IPS-18a (cell line): ENCODE results near the gene SPIRE1.

Experiments
- H3K27ac ChIP-seq: one replicate; pipeline ENCODE4 v1.5.1; 2013; ENCODE audit warnings: low read length
- H3K27me3 ChIP-seq: one replicate; pipeline ENCODE4 v1.6.1; 2013; ENCODE audit warnings: mild to moderate bottlenecking, low read length; ENCODE audit not compliant: control insufficient read depth, insufficient read depth
- H3K36me3 ChIP-seq: one replicate; pipeline ENCODE4 v1.6.1; 2013; ENCODE audit warnings: low read depth, low read length; ENCODE audit not compliant: control insufficient read depth
- H3K4me1 ChIP-seq: one replicate; pipeline ENCODE4 v1.6.1; 2013; ENCODE audit warnings: low read depth, low read length; ENCODE audit not compliant: control insufficient read depth
- H3K4me3 ChIP-seq: one replicate; pipeline ENCODE4 v1.5.1; 2013; ENCODE audit warnings: low read length
- H3K9ac ChIP-seq: one replicate; pipeline ENCODE4 v1.6.1; 2013; ENCODE audit warnings: mild to moderate bottlenecking, low read length, moderate library complexity
- H3K9me3 ChIP-seq: one replicate; pipeline ENCODE4 v1.6.1; 2013; ENCODE audit warnings: low read depth, low read length; ENCODE audit not compliant: control insufficient read depth

Gene SPIRE1

DNA sequence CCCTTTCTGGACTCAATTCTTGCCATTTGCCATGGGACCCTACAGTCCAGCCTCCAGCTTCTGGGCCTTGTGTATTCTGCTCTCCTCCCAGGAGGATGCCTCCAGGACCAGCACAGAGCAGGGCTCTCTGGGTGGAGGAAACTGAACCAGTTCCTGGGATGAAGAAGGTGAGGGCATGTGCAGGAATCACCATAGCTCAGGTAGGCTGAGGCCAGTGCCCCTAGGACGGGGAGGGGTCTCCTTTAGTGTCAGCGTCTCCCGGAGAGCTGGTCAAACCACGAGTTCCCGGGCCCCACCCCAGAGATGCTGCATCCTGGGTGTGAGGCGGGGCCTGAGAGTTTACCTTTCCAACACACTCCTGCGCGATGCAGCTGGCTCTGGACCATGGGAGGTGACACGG is 256.0 kb downstream of the SPIRE1 start:
- Histone ChIP-seq H3K4me3 (no peak overlapping the region), H3K9me3 (no peaks in the 10 kb centered on the region), H3K36me3 (no peaks in the 10 kb centered on the region), H3K9ac (no peak overlapping the region), H3K4me1 (no peaks in the 10 kb centered on the region), H3K27ac (no peak overlapping the region), H3K27me3 (peaks cover 23% of the 10 kb centered on the region)

DNA sequence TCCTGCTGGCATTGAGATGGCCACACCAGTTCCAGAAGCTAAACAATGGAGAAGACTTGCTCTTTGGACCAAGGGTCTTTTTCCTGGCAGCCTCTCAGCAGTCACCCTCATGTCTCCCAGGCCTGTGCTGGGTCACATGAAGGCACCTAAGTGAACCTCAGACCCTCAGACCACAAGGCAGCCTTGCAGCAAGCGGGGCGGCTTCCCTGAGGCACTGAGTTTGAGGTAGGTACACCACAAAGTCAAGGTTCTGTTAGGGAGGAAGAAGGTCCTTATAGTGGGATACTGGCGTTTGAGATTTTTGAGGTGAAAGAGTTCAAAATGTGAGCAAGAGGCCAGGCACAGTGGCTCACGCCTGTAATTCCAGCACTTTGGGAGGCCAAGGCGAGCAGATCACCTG is 258.7 kb downstream of the SPIRE1 start:
- no peaks in the 10 kb centered on the region for H3K27me3 ChIP-seq
- no peaks in the 10 kb centered on the region for H3K9me3 ChIP-seq
- H3K9ac ChIP-seq, result no peak overlapping the region
- H3K36me3 ChIP-seq, result no peaks in the 10 kb centered on the region
- no peaks in the 10 kb centered on the region for H3K4me1 ChIP-seq
- H3K4me3 ChIP-seq, result no peak overlapping the region
- H3K27ac ChIP-seq, result no peak overlapping the region

DNA sequence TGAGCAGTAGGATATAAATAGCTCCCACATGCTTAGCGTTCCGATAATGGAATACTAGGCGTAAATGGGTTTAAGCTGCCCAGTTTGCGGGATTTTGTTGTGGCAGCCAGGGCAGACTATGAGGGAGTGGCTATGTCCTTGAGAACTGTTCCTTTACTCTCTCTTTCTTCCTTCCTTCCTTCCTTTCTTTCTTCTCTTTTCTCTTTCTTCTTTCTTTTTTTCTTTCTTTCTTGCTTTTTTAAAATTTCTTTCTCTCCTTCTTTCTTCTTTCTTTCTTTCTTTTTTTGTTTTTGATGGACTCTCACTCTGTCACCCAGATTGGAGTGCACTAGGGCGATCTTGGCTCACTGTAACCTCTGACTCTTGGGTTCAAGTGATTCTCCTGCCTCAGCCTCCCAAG is 259.3 kb downstream of the SPIRE1 start:
- no peak overlapping the region for H3K4me3 ChIP-seq
- no peaks in the 10 kb centered on the region for H3K36me3 ChIP-seq
- no peak overlapping the region for H3K9ac ChIP-seq
- H3K9me3 ChIP-seq, result no peaks in the 10 kb centered on the region
- no peaks in the 10 kb centered on the region for H3K4me1 ChIP-seq
- no peaks in the 10 kb centered on the region for H3K27me3 ChIP-seq
- no peak overlapping the region for H3K27ac ChIP-seq

DNA sequence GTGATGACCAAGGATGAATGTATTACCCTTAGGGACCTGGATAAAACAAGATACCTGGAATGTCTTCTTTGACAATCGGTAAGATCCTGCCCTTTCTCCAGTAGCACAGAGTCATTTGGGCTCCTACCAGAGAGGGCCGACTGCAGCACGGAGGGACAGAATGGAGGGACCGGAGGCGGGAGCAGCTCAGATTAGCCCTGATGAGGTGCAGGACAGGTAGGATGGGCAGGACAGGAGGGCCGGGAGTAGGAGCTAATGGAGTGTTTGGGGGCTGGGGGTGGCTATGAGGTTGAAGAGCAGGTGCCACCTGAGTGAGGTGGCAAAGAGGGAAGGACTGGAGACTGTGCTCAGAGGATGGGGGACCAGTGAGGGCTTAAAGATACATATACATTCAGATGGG is 260.1 kb downstream of the SPIRE1 start:
- Histone ChIP-seq H3K4me3 (no peak overlapping the region), H3K9ac (no peak overlapping the region), H3K9me3 (no peaks in the 10 kb centered on the region), H3K36me3 (no peaks in the 10 kb centered on the region), H3K4me1 (no peaks in the 10 kb centered on the region), H3K27me3 (no peaks in the 10 kb centered on the region), H3K27ac (no peak overlapping the region)

DNA sequence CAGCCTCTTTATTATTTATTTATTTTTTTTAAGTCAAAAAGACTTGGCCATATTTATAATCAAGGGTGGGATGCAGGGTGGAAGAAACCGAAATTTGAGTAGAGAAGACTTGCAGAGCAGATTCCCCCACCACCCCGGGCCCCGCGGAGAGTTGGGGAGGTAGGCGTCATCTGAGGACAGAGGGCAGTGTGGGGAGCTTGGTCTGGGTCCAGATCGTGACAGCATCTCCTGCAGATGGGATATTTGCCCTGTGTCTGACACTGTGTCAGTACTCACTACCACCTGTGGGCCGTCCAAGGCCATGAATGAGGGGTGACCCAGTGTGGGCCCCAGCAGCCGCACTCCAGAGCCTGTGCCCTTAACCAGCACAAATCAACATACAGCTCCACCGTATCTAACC is 260.7 kb downstream of the SPIRE1 start:
- no peaks in the 10 kb centered on the region for H3K9me3 ChIP-seq
- H3K4me3 ChIP-seq, result no peak overlapping the region
- no peak overlapping the region for H3K27ac ChIP-seq
- no peaks in the 10 kb centered on the region for H3K27me3 ChIP-seq
- H3K36me3 ChIP-seq, result no peaks in the 10 kb centered on the region
- H3K4me1 ChIP-seq, result no peaks in the 10 kb centered on the region
- no peak overlapping the region for H3K9ac ChIP-seq
